GM18519 (cell line): ENCODE data around the gene CKS1B.

Experiments used
- ATAC-seq: cut with Tn5 transposase; IDR thresholded peaks from one replicate; pipeline ENCODE4 v1.9.1; 2021; ENCODE audit warnings: mild to moderate bottlenecking, moderate library complexity; ENCODE audit not compliant: unreplicated experiment, low FRiP score

CKS1B gene

DNA sequence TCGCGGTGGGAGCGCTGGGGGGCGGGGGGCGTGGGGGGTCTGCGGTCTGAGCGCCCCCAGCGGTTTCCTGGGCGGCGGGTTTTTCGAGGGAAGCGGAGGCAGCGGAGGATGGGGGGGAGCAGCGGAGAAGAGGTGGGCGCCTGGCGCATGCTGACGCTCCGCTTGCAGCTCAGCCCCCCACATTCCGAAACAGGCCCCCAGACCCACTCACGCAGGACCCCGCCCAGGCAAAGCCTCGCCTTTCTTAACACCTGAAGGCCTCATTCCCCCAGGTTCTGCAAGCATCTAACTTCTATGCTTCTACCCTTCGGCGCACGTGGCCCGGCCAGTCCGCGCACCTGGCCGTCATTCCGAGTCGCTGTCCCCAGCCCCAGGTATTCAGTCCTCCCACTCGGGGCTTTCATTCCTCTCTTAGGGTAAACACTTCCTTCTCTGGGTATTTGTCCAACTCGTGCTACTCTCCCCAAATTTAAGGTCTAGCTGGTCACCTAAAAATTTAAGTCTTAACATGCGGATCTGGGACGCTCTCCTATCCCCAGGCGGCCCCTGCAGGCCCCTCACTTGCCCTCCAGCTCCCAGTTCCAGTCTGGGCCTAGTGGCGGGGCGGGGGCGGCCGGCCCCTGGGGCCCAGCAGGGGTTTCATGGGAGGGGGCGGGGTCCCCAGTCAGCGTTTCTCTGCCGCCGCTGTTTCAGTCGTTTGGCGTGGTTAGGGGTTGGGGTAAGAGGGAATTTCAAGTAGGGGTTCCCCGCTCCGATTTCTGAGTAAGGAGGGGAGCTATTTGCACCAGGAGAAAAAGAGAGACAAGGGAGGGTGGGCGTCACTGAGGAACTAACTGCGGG is 25.3 kb downstream of the CKS1B start:
- no peak for ATAC-seq

DNA sequence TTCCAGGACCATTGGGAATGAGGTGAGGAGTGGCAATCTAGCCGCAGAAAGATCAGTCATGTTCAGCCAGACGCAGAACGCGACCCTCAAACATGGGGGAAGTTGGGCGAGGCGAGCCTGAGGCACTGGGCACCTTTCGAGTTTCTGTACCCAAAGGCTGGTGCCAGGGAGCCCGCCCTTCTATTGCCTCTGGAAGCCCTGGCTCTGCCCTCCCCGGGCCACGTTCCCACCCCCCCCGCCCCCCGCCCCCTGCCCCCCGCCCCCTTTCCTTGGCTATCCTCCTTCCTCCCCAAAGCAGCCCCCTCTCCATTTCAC is 25.9 kb downstream of the CKS1B start:
- no peak for ATAC-seq

GRCh38 chr1:155000726-155001424 is 26.4 kb downstream of the CKS1B start:
- ATAC-seq = no peak

DNA sequence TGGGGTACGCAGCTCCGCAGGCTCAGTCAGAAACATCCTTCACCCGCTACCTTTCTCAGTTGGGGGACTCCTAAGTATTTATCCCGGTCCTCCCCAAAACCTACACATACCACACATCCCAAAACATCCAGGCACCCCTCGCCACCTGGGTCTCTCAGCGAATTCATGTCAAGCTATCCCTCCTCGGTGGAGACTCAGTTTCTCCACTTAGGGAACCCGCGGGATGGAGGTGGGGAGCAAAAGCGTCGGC is 26.9 kb downstream of the CKS1B start:
- ATAC-seq = no peak

GRCh38 chr1:155001675-155002463 is 27.4 kb downstream of the CKS1B start:
- no peak for ATAC-seq

- no peak for ATAC-seq
Measured at GRCh38 chr1:155002464-155003226, 28.2 kb downstream of the CKS1B start, which contains the start of gene ZBTB7B. Gene ZBTB7B (plus strand): TSS chr1:155002802. CDS start chr1:155014661, 11,859 bp downstream.

GRCh38 chr1:155003227-155003765 is 28.8 kb downstream of the CKS1B start:
- ATAC-seq = no peak

- no peak for ATAC-seq
Measured at GRCh38 chr1:155003766-155004351, 29.4 kb downstream of the CKS1B start.

GRCh38 chr1:155004352-155005075 is 30.0 kb downstream of the CKS1B start:
- ATAC-seq = no peak

- no peak for ATAC-seq
Measured at GRCh38 chr1:155005076-155006011, 30.9 kb downstream of the CKS1B start.

DNA sequence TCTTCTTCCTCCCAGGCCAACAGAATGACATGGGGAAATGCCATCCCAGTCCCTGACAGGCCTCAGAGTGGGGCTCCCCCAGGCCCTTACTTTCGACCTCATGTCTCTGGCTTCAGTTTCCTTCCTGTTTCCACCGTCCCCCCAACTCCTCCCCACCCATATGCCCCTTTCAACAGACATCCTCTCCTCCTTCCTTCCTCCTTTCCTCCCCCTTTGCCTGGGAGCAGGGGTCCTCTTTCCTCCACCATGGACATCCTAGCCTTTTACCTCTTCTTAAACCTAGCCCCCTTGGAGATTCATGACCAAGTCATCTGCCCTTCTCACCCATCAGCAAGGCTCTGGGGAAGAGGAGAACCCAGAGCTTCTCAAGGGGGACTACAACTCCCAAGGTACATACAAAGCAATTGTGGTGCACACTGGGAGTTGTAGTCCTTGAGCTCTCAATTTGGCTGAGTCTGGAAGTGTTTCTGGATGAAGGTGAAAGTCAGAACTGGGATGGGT is 32.2 kb downstream of the CKS1B start:
- no peak for ATAC-seq

DNA sequence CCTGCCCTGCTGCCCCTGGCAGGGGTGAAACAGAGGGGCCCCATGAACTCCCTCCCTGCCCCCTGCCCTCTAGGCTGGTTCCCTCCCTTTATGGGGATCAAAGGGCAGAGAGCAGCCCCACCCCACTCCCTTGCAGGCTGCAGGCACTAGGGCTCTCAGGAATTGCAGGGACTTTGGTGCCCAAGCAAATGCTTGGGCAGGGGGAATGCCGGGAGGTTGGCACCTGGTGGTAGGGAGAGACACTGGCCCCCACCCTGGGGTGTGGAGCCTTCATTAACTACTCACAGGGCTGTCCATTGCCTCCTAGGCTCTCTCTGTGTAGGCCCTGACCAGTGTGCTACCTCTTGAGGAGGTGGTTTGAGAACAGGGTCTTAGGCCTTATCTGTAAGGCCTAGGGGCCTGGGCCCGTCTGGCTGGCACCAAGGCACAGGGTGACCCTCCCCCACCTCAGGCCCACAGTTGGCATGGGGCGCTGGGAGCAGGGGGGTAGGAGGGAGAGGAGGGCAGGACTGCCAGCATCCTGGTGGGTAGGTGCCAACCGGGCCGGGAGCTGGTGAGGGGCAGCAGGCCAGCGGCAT is 32.9 kb downstream of the CKS1B start:
- ATAC-seq = no peak

- no peak for ATAC-seq
Measured at GRCh38 chr1:155008015-155008941, 33.8 kb downstream of the CKS1B start.

DNA sequence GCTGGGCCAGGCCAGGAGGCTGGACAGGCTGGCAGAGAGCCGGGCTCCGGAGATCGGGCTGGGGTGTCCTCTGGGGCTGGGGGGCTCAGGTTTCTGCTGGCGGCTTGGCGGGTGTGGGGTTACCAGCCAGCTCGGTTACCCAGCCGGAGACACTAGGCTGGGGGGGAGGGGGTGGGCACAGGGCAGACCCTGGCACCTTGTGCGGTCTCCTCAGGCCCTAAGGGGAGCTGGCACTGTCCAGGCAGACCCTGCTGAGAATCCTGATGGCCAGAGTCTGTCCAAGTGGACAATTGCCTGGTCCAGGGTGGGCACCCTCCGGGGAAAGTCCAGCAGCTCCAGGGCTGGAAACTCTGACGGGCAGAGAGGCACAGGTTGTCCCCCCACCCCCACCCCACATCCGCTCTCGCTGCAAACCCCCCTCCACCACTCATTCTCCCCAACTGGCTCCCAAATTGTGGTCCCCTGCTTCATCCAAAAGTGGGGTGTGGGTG is 34.8 kb downstream of the CKS1B start:
- no peak for ATAC-seq

- ATAC-seq = no peak
Measured at GRCh38 chr1:155009742-155010141, 35.3 kb downstream of the CKS1B start.

DNA sequence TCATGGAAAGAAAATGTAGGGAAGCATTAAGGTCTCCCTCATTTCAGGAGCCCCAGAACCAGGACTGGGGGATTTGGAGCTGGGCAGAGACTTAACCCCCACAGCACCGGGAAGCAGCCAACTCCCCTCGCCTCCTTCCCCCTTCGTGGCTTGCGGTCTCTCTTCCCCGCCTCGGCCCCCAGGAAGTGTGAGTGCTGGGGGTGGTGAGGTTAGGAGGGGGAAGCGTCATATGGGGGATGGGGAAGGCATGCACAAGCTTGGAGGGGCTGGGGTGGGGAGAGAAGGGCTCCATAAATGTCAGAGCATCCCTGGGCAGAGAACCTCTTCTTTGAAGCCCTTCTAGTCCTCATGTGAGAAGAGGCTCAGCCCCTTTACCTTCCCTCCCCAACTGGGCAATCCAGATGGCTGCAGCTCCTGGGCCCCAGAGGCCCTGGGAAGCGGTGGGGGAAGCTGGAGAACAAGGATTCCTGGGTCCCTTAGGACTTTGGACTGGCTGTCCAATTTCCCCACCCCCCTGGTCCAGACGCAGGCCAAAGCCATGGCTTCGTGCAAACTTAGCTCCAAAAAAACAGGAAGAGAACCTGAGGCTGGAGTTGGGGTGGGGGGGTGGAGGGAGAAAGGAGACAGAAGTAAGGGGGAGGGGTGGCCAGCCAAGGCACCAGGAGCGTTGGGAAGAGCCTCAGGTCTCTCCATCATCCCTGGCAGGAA is 35.9 kb downstream of the CKS1B start:
- no peak for ATAC-seq
